ENCODE results near the gene FAM163B. TPM values are rescaled to one million over a fixed set of nuclear protein-coding genes. Genes with fewer than 3 reads are reported as not detected.

Gene FAM163B
- total and polyA plus RNA-seq, 2 of the 8 experiments (the other 6 are each of a cell fraction or from before 2014, with no cell fraction given): 0.63 to 1.0 TPM

GRCh38 chr9:133605446-133605845 is 3.7 kb downstream of the FAM163B start (continued):
- TF ChIP-seq KDM4A (IDR thresholded peaks at IDR 0.05; ENCODE audit: low read depth, low read length, severe bottlenecking) (no peak), RXRA (IDR thresholded peaks at IDR 0.05; ENCODE audit: insufficient read depth, low read depth, low read length) (no peak), CTCF (IDR thresholded peaks at IDR 0.05; ENCODE audit: control extremely low read depth in 1 of 3, insufficient read depth in 1 of 3, low read depth in 1 of 3, low read length in 3 of 3) (no peak), CEBPB (IDR thresholded peaks at IDR 0.05; ENCODE audit: low read depth, low read length) (no peak), ZNF274 (IDR thresholded peaks at IDR 0.05; ENCODE audit: borderline replicate concordance, extremely low read depth, low read length) (no peak), CBX8 (IDR thresholded peaks at IDR 0.05; ENCODE audit: borderline replicate concordance, low read depth, low read length) (no peak), KDM5A (IDR thresholded peaks at IDR 0.05; ENCODE audit: low read length) (no peak)

All from H1 (cell line).